Adrenal gland (tissue), 12 donors: ENCODE results near the gene ANO2. TPM values are rescaled to one million over a fixed set of nuclear protein-coding genes. Genes with fewer than 3 reads are reported as not detected.

ENCODE experiments used
- DNase-seq, 7 donors: peaks; one replicate each; pipeline ENCODE4 v3.0.0-alpha.2; 2019 to 2020
- H3K27ac ChIP-seq, 5 donors: fragments of 200-600 bp; sonication (generic) in 4 of 5; 1 replicate in 3 of 5; 2 replicates in 2 of 5; pipeline versions ENCODE4 v1.5.1 to v1.8.0; 2016 to 2020; ENCODE audit warnings: mild to moderate bottlenecking in 1 of 5
- H3K27me3 ChIP-seq: fragments of 200-600 bp; 2 replicates; pipeline ENCODE4 v1.8.0; 2021
- H3K36me3 ChIP-seq, 2 donors: fragments of 200-600 bp; replicated peaks in 1 of 2; 1 replicate in 1 of 2; 2 replicates in 1 of 2; pipeline versions ENCODE4 v1.5.1 to v1.8.0; 2018 to 2022
- H3K4me1 ChIP-seq, 2 donors: fragments of 200-600 bp; replicated peaks in 1 of 2; 1 replicate in 1 of 2; 2 replicates in 1 of 2; pipeline versions ENCODE4 v1.5.1 to v1.8.0; 2018 to 2021
- H3K4me3 ChIP-seq, 4 donors: fragments of 200-600 bp; sonication (generic) in 3 of 4; one replicate each; pipeline ENCODE4 v1.5.1; 2016 to 2018
- H3K9me3 ChIP-seq, 3 donors: fragments of 200-600 bp; sonication (generic) in 1 of 3; replicated peaks in 1 of 3; 1 replicate in 2 of 3; 2 replicates in 1 of 3; pipeline versions ENCODE4 v1.5.1 to v1.8.0; 2016 to 2021
- CTCF ChIP-seq, 6 experiments: fragments of 450-650 bp in 4 of 6; fragments of 200-600 bp in 2 of 6; sonication (generic) in 1 of 6; IDR thresholded peaks; 1 replicate in 5 of 6; 2 replicates in 1 of 6; pipeline versions ENCODE4 v1.5.1 to v1.8.0; 2016 to 2021; ENCODE audit warnings: antibody characterized with exemption in 6 of 6, mild to moderate bottlenecking in 2 of 6, moderate library complexity in 1 of 6
- POLR2A ChIP-seq, 2 donors: fragments of 450-650 bp; IDR thresholded peaks; one replicate each; pipeline ENCODE4 v1.6.1; 2017; ENCODE audit warnings: antibody characterized with exemption in 2 of 2, mild to moderate bottlenecking in 2 of 2, moderate library complexity in 1 of 2
- WGBS, 4 donors: extraction: QIAGEN DNeasy Blood & Tissue Kit in 2 of 4; methylation state at CpG; one replicate each; pipeline versions ENCODE4 v1.1.5 to v1.1.7; 2013 to 2017; 5-methylcytosine and 5-hydroxymethylcytosine counted together
- intact Hi-C, 2 donors: fragments of 100-400 bp; cut with DNase I; formaldehyde crosslinking; loops; one replicate each; pipeline versions ENCODE4 v1.14.1 to v1.15.0; 2022 to 2023
- polyA plus RNA-seq, 3 donors: library from polyadenylated mRNA; stranded (reverse); fragments of 200-250 nt in 2 of 3; fragments of 350-450 nt in 1 of 3; fragmentation: Illumina TruSeq in 1 of 3; extraction: RNeasy Lipid Tissue Mini Kit (QIAGEN cat#74804) in 1 of 3; gene quantifications; one replicate each; pipeline ENCODE4 v1.2.3, GENCODE V29; 2013 to 2014
- total RNA-seq, 9 donors: library from RNA; depleted of rRNA in 4 of 9; stranded (reverse); fragments of >200 nt in 4 of 9; fragments of 120-200 nt in 1 of 9; fragmentation: NEBNext Ultra II Directional in 1 of 9; extraction: Animal tissue kit (Norgen Biotek cat#: 25700) in 1 of 9; gene quantifications; one replicate each; pipeline versions ENCODE4 v1.1.0 to v1.2.4, GENCODE V29; 2013 to 2023
- donor health status: healthy with polysubstance abuse.
- donor health status: Bipolar disorder and iron deficiency.
- donor health status: DM: yes; HTN: yes; CAD: no.
- donor health status: DM: no; HTN: no; CAD: no.
- donor health status: DM: no; HTN: no; CAD: no.
- donor health status: DM: yes; HTN: yes; CAD: no.

ANO2 gene
- total and polyA plus RNA-seq, 12 donors, result 0.17 to 1.8 (median 0.88) TPM; not detected in 1

DNA sequence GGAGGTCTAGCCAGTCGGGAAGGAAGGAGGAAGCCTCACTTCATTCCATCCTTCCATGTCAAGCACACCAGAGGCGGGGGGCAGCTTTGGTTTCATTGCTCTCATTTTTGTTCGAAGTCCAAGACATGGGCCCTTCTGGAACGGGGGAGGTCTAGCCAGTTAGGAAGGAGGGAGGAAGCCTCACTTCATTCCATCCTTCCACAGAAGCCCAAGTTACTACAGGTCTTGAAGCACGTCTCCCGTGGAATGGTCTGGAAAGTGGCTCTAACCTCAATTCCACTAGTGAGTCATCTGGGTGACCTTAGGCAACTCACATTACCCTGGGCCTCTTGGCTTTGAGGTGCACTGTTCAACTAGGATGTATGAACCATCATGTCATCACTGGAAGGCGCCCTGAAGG, 356.9 kb downstream of the ANO2 start:
- WGBS, 4 donors, result 57 to 76% (median 64%) methylated on average over 7 of the region's 7 CpGs
- no peak for DNase-seq
- H3K9me3 ChIP-seq, result no peaks in the 10 kb centered on the region
- no peaks in the 10 kb centered on the region for H3K4me1 ChIP-seq
- no peaks in the 10 kb centered on the region for H3K36me3 ChIP-seq
- H3K27me3 ChIP-seq, result no peaks in the 10 kb centered on the region
- TF ChIP-seq CTCF (IDR thresholded peaks at IDR 0.05) (no peak), POLR2A (IDR thresholded peaks at IDR 0.05) (no peak)
- intact Hi-C loops, result no loop called here
- H3K27ac ChIP-seq, result no peak overlapping the region
- H3K4me3 ChIP-seq, result no peak overlapping the region

GRCh38 chr12:5587711-5588121, 357.3 kb downstream of the ANO2 start:
- H3K4me3 ChIP-seq, result no peak overlapping the region
- H3K27ac ChIP-seq, result no peak overlapping the region
- no peaks in the 10 kb centered on the region for H3K4me1 ChIP-seq
- TF ChIP-seq POLR2A (IDR thresholded peaks at IDR 0.05) (no peak), CTCF (IDR thresholded peaks at IDR 0.05) (no peak)
- WGBS, 4 donors, result 28 to 87% (median 47%) methylated on average over 4 to 5 of the region's 5 CpGs
- no peaks in the 10 kb centered on the region for H3K27me3 ChIP-seq
- intact Hi-C loops, result no loop called here
- no peak for DNase-seq
- no peaks in the 10 kb centered on the region for H3K9me3 ChIP-seq
- H3K36me3 ChIP-seq, result no peaks in the 10 kb centered on the region

- Histone ChIP-seq H3K4me3 (no peak overlapping the region), H3K27me3 (no peaks in the 10 kb centered on the region), H3K27ac (no peak overlapping the region), H3K36me3 (no peaks in the 10 kb centered on the region), H3K9me3 (no peaks in the 10 kb centered on the region), H3K4me1 (no peaks in the 10 kb centered on the region)
- no peak for DNase-seq
- TF ChIP-seq POLR2A (IDR thresholded peaks at IDR 0.05) (no peak), CTCF (IDR thresholded peaks at IDR 0.05) (no peak)
- intact Hi-C loops, result no loop called here
- WGBS, 4 donors, result 70 to 72% (median 71%) methylated on average over 4 of the region's 4 CpGs
Measured at GRCh38 chr12:5586201-5586600, 358.9 kb downstream of the ANO2 start.

GRCh38 chr12:5585178-5585577, 359.9 kb downstream of the ANO2 start:
- 61 to 70% (median 67%) methylated on average over 4 of the region's 4 CpGs for WGBS, 4 donors
- no peaks in the 10 kb centered on the region for H3K27me3 ChIP-seq
- no peak for DNase-seq
- no peaks in the 10 kb centered on the region for H3K9me3 ChIP-seq
- H3K4me3 ChIP-seq, result no peak overlapping the region
- no peaks in the 10 kb centered on the region for H3K36me3 ChIP-seq
- intact Hi-C loops, result no loop called here
- TF ChIP-seq POLR2A (IDR thresholded peaks at IDR 0.05) (no peak), CTCF (IDR thresholded peaks at IDR 0.05) (no peak)
- H3K4me1 ChIP-seq, result no peaks in the 10 kb centered on the region
- H3K27ac ChIP-seq, result no peak overlapping the region
